Measurements from ENCODE around the gene PCBP3.

Gene PCBP3

DNA sequence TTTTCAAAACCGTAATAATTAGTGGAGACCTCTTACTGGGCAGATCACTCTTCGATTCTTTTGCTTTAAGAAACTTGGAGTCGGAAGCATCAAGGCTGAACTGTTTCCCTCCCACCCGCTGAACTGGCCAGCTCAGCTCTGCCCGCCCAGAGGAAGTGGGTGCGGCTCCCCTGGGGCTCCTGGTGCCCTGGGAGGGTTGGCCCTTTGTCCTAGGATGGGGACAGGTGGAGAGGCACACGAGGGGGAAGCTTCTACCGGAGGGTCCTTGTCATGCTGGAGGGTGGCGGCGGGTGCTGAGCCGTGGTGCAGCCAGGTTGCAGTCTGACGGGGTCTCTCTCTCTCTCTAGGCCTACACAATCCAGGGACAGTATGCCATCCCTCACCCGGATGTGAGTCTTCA is 273.7 kb downstream of the PCBP3 start:
- DNase-seq = no peak

DNA sequence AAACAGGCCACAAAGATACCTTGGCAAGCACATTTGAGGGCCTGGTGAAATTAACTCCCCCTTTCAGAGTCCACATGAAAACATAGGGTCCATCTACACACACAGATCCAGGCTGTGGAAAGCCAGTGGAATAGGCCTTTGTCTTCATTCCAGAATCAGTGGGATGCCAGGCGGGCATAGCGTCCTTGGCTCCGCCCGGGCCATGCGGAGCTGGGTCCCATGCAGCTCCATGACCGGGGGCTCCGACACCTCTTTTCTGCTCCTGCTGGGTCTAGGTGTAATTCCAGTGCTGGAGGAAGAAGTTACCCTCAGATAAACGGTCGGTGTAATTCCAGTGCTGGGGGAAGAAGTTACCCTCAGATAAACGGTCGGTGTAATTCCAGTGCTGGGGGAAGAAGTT is 274.5 kb downstream of the PCBP3 start:
- DNase-seq = no peak

DNA sequence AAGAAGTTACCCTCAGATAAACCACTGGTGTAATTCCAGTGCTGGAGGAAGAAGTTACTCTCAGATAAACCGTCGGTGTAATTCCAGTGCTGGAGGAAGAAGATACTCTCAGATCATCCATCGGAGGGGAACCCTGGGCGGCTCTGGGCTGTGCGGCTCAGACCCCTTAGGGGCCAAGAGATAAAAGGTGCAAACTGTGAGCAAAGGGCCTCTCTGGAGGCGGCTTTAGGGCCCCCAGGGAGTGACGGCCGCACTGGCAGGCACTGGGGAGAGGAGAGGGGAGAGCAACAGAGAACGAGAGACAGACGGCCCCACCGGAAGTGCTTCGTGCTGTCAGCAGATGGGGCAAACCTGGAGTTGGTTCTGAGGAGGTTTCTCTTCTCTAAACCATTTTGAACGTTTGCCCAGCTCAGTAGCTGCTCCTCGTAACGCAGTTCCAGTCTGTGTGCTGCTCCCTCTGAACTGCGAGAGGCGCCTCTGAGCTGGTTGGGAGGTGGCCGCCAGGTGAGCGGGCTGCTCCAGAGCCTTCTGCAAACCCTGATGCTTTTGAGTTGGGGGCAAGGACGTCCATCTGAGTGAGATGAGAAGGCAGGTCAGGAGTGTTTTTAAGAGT is 275.4 kb downstream of the PCBP3 start:
- DNase-seq = no peak

DNA sequence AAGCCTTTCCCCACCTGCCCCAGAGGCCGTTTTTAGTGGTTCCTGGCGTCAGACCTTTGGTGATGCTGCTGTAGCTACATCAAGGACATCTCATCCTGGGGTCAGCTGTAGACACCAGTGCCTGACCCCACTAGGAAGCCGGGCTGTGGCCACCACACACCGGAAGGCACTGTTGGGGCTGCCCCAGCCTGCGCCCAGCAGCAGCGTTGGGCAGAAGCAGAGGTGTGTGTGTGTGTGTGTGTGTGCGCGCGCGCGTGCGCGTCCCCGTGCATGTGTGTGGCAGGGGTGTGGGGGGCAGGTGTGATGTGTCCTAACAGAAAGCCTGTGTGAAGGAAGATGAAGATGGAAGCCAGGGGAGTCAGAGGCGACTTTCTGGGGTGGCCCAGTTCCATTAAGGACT is 276.1 kb downstream of the PCBP3 start:
- DNase-seq = no peak

DNA sequence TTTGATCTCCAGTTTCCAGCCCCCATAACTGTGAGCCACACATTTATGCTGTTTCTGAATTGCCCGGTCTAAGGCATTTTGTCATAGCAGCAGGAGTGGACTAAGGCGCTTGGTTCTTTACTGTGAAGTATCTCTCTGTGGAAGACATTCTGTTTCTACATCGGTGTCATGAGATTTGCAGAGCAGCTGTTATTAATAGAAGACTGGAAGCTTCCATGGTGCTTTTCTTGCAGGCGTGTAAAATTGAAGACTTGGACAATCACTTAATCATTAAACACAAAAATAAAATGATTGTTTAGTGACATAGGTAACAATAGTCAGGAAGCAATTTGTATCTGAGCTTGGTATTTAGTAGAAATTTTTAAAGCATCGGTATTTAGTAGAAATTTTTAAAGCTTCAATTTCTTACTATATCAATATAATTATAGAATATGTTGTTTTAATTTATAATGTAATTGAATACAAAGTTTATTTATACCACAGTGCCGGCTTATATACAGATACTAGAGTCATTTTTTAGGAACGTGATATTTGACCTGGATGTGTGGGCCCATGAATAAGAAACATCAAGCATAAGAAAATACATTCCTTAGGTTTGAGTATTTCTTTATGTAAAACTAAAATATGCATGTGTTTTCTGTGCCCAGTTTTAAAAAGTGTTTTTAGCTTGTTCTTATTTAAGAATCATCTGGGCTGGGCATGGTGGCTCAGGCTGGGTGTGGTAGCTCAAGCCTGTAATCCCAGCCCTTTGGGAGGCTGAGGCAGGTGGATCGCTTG is 277.5 kb downstream of the PCBP3 start:
- DNase-seq = no peak

DNA sequence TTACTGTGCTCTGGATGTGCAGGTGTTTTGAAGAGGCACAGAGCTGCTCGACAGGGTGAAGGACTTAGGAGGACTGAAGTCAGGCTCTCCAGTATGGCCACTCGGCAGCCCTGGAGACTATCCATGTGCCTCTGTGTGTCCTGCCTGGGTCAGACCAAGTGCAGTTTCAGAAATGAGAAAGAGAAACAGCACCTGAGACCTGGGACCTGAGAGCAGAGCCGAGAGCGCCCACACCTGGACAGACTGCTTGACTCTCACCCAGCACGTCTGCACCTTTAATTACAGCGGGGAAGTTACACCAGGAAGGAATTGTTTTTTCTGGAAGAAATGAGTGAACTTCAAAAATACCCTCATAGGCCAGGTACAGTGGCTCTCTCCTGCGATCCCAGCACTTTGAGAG is 278.4 kb downstream of the PCBP3 start:
- no peak for DNase-seq

DNA sequence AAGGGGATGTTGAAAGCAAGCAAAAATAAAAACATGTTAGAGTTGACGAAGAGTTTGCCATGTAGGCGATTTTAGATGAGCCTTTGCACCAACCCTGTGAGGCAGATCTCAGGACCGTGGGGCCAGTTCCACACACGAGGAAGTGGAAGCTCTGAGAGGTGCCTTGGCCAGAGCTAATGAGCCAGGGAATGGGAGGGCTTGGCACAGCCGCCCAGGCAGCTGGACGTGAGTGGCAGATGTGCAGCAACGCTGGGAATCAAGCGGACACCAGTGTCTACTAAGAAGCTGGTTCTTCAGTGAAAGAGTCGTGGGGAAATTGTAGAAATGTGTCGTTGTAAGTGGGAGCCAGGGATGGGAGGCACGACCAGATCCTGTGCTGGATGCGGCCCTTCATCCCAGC is 279.1 kb downstream of the PCBP3 start:
- DNase-seq = peak in 1 of 2 donors; percentile 14

DNA sequence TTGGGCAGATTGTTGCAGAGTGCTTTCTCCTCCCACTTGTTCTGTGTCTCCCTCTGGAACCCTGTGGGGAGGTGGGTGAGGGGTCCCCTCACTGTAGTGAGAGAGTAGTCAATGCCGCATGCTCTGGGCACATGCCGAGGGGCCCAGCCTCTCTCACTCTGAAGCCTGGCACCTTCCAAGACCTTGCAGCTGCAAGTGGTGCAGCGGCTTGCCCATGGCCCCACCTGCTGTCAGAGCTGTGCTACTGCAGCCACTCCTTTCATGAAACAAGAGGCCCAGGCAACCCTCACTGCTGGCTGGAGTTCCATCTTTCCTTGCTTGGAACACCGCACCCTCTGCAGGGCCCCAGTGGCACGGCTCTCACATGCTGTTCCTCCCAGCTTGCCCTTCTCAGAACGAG is 279.6 kb downstream of the PCBP3 start:
- DNase-seq = peak; percentile 57 to 71

DNA sequence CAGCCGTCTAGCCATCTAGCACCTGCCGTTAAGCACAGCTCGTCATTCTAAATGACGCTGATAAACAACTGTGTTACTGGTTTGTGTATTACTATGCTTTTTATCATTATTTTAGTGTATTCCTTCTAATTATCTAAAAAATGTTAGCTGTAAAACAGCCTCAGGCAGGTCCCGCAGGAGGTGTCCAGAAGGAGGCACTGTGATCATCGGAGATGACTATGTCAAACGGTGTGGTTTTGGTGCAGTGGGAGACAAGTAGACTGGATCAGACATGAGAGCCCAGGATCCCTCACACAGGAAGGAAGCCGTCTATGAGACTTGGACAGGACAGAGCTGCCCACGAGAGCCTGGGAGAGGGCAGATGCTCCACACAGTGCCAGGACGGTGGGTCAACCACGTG is 282.8 kb downstream of the PCBP3 start:
- DNase-seq = no peak

DNA sequence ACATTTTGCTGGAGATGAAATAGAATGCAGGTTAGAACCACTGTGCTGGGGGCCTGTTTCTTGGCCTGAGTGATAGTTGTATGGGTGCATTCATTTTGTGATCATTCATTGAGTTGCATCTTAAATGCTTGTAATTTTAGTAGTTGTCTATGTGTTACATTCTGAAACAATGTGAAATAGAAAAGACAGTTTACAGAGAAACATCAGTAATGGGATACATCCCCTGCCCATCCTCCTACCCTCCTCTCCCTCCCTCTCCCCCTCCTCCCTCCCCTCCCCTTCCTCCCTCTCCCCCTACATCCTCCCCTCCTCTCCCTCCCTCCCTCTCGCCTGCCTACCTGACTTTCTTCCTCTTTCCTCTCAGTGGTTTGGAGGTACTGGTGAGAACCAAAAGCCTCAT is 283.5 kb downstream of the PCBP3 start:
- DNase-seq = no peak

DNA sequence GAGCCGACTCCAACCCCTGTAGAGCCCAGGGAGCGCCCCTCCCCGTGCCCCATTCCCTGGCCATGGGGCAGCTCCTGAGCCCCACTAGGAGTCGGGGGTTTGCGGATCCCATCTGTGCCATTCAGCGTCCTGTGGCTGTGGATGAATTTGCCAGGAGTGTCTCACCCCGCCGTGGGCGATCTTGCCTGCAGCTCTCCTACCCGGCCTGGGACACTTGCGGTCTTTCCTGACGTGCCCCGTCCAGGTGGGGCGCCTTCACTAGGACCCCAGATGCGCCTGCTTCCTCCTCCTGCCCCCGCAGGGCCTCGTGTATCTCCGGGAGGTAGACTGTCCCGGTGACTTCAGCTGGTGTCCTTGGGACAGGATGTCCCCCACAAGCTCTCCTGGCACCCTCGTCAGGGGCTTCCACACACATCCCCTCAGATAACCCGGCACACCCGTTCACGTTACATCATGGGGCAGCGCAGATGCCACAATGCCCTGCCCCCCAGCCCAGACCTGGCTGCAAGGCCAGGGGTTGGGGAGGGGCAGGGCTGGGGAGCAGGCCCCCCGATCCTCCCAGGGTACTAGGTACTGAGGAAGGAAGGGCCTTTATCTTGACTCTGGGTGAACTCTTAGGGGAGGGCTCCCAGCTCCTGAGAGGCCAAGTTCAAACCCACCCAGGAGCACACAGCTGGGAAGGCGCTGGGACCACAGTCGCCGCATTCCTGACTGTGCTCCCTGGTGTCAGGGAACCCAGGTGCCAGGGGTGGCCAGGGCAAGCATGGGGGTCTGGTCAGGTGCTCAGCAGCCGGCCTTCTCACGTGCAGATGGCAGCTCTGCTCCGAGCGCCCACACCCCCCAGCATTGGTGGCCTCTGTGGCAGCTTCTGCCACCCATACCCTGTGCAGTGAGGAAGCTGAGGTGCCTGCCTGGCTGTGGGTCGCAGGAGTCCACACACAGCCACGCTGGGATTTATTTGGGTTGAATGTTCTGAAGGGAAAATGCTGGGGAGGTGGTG is 284.6 kb downstream of the PCBP3 start:
- DNase-seq = no peak

DNA sequence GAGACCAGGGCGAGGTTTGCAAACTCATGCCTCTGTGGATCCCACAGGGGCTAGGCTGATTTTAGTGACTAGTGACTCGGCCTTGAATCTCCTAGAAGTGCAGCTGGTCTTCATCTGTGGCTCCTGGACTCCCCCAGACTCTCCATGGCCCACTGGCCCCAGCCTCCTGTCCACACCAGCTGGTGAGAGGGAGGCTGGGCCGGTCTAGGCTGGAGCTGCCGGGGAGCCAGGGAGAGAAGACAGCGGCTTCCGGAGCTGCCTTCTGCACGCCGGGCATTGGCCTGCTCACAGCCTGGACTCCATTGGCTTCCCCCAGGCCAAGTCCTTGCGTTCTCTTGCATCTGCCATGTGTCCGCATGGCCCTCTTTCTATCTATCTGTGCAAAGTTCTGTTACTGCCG is 285.9 kb downstream of the PCBP3 start:
- DNase-seq = no peak

DNA sequence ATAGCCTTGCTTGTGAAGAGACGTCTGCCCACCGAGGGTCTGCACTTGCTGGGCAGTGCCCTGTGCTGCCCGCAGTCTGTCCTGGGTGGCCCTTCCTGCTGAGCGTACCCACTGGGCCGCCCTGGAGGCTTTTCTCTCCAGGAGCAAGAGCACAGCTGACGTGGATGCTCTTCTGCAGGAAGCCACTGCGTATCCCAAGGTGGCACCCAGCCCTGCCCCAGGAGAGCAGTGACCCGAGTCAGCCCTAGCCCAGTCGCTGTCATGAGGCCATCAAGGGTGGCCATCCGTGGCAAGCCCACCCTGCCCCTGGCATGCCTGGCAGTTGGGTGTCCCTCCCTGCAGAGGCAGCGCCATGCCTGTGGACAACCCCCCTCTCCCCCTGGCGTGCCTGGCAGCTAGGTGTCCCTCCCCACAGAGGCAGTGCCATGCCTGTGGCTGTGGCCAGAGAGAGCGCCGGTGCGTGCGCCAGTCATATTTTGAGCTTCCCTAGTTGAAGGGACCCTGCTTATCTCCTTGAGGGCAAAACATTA is 286.8 kb downstream of the PCBP3 start:
- DNase-seq = no peak

DNA sequence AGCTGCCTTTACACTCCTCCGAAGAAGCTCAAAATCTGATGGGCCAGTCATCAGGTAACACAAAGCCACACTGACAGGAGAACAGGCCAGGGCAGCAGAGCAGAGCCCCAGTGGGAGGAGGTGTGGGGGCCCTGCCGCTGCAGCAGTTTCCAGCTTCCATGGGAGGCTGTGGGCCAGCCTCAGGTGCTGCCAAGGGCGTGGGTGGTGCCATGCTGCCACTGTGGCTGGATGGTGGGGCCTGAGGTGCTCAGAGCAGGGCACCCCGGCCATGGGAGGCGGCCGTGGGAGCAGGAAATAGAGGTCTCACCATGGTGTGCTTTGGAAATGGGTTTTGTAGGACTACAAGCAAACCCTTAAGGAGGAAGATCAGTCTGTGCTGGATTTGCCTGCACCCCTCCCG is 287.3 kb downstream of the PCBP3 start:
- no peak for DNase-seq

DNA sequence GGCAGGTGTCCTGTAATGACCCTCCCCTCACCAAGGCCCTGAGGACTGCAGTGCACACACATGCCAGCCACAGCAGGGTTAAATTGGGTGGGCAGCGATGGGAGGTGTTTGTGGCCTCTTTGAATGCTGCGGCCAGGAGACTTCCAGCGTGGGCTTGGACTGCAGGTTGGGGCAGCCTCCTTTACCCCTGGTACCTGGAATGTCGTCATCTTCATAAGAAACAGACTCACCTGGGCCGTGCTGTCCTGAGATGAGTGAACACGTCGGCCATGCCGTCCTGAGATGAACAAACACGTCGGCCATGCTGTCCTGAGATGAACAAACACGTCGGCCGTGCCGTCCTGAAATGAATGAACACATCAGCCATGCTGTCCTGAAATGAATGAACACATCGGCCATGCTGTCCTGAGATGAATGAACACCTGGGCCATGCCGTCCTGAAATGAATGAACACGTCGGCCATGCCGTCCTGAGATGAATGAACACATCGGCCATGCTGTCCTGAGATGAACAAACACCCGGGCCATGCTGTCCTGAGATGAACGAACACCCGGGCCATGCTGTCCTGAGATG is 288.0 kb downstream of the PCBP3 start:
- DNase-seq = no peak

DNA sequence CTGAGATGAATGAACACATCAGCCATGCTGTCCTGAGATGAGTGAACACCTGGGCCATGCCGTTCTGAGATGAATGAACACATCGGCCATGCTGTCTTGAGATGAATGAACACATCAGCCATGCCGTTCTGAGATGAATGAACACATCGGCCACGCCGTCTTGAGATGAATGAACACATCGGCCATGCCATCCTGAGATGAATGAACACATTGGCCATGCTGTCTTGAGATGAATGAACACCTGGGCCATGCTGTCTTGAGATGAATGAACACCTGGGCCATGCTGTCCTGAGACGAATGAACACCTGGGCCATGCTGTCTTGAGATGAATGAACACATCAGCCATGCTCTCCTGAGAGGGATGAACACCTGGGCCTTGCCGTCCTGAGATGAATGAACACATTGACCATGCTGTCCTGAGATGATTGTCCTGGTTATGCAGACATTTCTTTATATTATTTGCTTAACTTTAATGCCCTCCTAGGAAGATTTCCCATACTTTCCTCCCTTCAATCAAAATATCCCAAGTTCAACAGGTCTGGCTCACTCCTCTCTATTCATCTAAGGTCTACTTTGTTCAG is 289.5 kb downstream of the PCBP3 start:
- no peak for DNase-seq

DNA sequence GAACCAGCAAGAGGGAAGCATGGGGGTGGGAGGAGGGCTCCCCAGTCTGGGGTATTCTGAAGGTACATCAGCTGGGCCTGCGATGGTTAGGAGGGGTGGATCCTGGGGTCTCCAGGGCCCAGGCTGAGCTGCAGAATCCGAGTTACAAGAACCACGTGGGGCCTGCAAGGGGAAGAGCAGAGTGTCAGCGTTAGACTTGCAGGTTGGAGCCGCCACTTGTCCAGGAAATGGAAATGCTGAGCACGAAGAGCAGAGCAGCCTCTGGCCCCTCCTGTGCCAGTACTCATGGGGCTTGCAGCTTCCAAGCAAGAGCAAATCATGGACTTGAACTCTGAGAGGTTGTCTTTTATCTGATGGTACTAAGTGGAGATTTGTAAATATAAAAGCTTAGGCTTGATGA is 290.6 kb downstream of the PCBP3 start:
- DNase-seq = no peak

DNA sequence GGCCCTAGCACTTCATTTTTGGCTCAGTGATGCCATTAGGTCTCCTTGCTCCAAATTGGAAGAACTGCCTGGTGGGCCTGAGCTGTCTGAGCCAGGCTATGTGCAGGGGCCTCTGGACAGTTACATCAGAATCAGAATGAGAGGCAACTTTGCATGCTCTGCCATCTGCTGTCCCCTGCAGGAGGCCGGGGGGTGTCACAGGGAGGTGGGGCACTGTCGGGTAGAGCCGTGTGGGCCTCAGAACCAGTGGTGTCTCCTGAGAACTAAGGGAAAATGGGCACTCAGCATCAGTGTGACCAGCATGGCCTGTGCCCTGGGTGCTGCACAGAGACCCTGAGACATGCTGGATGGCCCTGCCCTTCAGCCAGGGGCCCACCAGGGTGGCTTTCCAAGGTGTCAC is 291.0 kb downstream of the PCBP3 start:
- no peak for DNase-seq

DNA sequence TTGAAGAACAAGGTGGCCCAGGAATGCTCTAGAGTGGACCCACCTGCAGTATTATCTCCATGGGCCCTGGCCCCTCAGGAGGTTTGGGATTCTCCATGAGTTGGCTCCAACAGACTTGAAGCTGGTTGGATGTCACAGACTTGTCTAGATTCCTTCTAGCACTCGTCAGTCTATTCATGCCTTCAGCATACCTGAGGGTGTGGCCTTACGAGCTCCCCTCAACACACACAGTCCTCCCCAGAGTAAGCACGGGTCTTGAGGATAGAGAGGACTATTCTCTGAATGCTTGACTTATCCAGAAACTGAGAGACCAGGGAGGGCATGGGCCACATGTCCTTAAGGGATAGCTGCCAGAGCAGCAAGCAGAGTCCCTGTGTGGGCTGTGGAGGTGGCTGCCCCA is 292.1 kb downstream of the PCBP3 start:
- no peak for DNase-seq

DNA sequence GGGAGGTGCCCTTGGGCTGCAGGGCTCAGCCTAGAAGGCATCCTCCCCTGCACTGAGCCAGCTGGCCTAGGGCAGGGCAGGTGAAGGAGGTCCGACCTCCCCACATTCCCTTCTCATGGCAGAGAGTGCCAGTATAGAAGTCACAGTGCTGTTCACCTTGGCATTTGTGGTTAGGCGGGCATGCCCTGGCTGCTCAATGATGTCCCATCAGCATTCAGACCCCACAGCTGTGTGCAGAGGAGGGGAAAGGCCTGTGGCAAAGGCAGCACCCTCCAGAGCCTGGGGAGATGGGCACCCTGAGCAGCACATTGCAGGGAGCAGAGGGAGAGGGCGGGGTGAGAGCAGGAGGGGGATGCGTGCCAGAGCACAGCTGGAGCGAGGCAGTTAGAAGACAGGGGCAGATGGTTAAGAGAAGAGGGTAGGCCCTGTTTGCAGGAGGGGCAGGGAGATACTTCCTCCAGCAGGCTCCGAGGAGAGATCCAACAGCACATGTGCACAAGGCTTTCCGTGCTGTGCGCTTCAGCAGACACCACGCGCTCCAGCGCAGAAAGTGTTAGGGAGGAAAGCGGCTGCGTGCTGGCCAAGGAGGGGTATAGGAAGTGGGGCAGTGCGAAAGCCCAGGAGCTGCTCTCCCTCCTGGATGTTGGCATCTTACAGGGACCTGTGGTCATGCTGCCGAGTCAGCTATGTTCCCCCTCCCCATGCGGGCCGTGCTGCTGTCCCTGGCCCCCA is 294.4 kb downstream of the PCBP3 start:
- no peak for DNase-seq

DNA sequence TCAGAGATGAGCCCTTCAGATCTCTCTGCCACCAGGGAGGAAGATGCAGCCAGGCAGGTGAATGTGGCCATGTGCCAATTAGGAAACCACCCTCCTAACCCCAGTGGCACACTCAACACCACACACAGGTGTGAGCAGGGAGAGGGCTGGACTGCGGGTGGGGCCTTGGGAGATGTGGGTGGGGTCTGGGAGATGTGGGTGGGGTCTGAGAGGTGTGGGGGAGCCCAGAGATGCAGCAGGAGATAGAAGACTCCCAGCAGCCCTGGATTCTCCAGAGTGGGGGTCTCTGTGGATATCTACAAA is 294.9 kb downstream of the PCBP3 start:
- no peak for DNase-seq
